ENCODE measurements around the gene TRIM26. TPM values are rescaled to one million over a fixed set of nuclear protein-coding genes. Genes with fewer than 3 reads are reported as not detected.

Gene TRIM26
- total and polyA plus RNA-seq, 11 donors: 15.1 to 37.4 (median 24.5) TPM

DNA sequence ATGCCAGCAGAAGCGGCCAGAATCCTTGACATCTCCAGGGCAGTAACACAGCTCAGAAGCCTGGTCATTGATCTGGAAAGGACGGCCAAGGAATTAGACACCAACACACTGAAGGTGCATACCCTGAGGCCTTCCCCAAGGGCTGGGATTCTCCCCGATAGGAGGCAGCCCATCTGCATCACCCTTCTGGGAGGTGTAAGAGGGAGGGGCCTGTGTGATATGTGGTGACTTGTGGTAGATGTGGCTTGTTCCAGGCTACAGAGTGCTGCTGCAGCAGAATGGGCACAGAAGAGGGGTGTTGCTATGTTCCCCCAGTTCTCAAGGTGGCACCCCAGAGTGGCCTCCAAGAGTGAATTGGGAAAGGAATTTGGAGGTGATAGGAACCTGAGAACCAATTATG is 66.1 kb downstream of the TRIM26 start:
- DNase-seq: no peak
- Histone ChIP-seq H3K27ac (no peak overlapping the region), H3K36me3 (no peaks in the 10 kb centered on the region), H3K4me3 (no peak overlapping the region), H3K27me3 (peaks cover 0 to 44% (median 7%) of the 10 kb centered on the region in 9 donors), H3K9me3 (no peaks in the 10 kb centered on the region), H3K4me1 (no peaks in the 10 kb centered on the region)
- no peak for TF ChIP-seq POLR2A (IDR thresholded peaks at IDR 0.05)
- TF ChIP-seq, protein P1, sequence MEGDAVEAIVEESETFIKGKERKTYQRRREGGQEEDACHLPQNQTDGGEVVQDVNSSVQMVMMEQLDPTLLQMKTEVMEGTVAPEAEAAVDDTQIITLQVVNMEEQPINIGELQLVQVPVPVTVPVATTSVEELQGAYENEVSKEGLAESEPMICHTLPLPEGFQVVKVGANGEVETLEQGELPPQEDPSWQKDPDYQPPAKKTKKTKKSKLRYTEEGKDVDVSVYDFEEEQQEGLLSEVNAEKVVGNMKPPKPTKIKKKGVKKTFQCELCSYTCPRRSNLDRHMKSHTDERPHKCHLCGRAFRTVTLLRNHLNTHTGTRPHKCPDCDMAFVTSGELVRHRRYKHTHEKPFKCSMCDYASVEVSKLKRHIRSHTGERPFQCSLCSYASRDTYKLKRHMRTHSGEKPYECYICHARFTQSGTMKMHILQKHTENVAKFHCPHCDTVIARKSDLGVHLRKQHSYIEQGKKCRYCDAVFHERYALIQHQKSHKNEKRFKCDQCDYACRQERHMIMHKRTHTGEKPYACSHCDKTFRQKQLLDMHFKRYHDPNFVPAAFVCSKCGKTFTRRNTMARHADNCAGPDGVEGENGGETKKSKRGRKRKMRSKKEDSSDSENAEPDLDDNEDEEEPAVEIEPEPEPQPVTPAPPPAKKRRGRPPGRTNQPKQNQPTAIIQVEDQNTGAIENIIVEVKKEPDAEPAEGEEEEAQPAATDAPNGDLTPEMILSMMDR (IDR thresholded peaks at IDR 0.05): no peak
- intact Hi-C loops (cut with DNase I): no loop called here
- ATAC-seq: no peak
- 67 to 90% (median 75%) methylated on average over 1 to 3 of the region's 3 CpGs for whole genome bisulfite sequencing, 4 donors

DNA sequence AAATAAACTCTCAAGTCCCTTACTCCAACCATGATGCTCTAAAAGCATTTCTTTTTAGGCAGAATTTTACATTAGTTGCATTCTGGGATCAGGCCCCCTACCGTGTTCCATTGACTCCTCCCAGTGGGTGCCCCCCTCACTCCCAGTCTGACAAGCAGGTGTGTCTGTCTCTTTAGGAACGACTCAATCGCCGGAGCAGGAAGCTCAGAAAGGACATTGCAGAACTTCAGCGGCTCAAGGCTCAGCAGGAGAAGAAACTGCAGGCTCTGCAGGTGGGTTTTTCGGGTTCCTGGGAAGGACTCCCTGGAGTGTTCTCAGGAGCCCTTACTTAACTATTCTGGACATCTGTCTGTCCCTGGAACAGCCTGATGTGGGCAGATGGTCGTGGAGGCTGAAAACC is 67.4 kb downstream of the TRIM26 start:
- intact Hi-C loops (cut with DNase I): no loop called here
- Histone ChIP-seq H3K9me3 (no peaks in the 10 kb centered on the region), H3K4me1 (no peaks in the 10 kb centered on the region), H3K27me3 (peaks cover 0 to 46% (median 7%) of the 10 kb centered on the region in 9 donors), H3K4me3 (no peak overlapping the region), H3K36me3 (no peaks in the 10 kb centered on the region), H3K27ac (no peak overlapping the region)
- TF ChIP-seq POLR2A (IDR thresholded peaks at IDR 0.05): no peak
- DNase-seq (no peak), ATAC-seq (no peak)
- WGBS, 4 donors: 50 to 60% (median 54%) methylated on average over 7 of the region's 7 CpGs

DNA sequence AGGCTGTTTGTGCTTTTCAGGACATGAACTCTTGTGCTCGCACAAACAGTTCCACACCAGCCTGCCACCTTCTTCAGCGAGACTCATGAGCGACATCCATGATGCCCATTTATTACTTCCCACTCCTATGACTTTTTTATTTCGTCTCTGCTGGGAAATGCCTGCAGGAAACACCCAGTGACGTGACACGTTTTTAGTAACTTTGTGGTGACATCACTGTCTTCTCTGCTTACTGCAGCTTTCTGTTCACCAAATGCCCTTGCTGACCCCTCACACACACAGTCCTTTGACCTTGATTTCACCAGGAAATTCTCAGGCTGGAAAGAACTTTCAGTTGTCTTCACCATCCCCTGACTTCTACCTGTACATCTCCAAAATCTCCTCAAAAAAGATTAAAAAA is 68.4 kb downstream of the TRIM26 start:
- no peak overlapping the region for H3K27ac ChIP-seq
- ATAC-seq (no peak), DNase-seq (no peak)
- H3K4me3 ChIP-seq: no peak overlapping the region
- intact Hi-C loops (cut with DNase I): no loop called here
- no peaks in the 10 kb centered on the region for H3K36me3 ChIP-seq
- TF ChIP-seq, protein P1 (IDR thresholded peaks at IDR 0.05): no peak
- no peak for TF ChIP-seq POLR2A (IDR thresholded peaks at IDR 0.05)
- no peaks in the 10 kb centered on the region for H3K4me1 ChIP-seq
- 51 to 61% (median 59%) methylated on average over 6 of the region's 6 CpGs for WGBS, 4 donors
- peaks cover 0 to 46% (median 7%) of the 10 kb centered on the region in 9 donors for H3K27me3 ChIP-seq
- H3K9me3 ChIP-seq: no peaks in the 10 kb centered on the region

DNA sequence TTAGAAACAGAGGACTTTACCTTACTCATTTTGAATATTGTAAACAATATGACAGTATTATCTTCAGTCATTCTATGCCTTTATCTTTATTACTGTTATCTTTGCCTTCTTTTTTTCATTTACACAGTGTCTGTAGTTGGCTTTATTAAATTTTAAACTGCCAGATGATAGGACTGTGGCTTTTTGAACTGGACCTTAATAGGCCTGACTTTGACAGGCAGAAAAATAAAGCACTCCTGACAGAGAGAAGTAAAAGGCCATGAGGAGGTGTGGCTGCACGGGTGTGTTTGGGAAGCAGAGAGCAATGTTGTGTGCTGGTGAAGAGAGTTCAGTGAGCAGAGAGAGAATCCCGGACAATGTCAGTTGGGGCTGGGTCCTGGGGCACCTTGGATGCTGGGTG is 69.4 kb downstream of the TRIM26 start:
- H3K27me3 ChIP-seq: peaks cover 0 to 53% (median 7%) of the 10 kb centered on the region in 9 donors
- WGBS, 4 donors: 54 to 69% (median 62%) methylated on average over 2 of the region's 2 CpGs

More for the DNA sequence above, 69.4 kb downstream of the TRIM26 start:
- Histone ChIP-seq H3K9me3 (no peaks in the 10 kb centered on the region), H3K27ac (no peak overlapping the region), H3K4me1 (no peaks in the 10 kb centered on the region), H3K36me3 (no peaks in the 10 kb centered on the region), H3K4me3 (no peak overlapping the region)
- DNase-seq: no peak
- TF ChIP-seq, protein P1 (IDR thresholded peaks at IDR 0.05): no peak
- no peak for TF ChIP-seq POLR2A (IDR thresholded peaks at IDR 0.05)
- intact Hi-C loops (cut with DNase I): no loop called here
- ATAC-seq: no peak
